HG02840 (cell line): ENCODE data around the gene PTPRN2.
"Not testable (repeated sequence)": the region's sequence is repeated elsewhere in the genome, so short reads cannot be mapped to it uniquely, and the experiment has no call there.

Source experiments
- ATAC-seq: cut with Tn5 transposase; IDR thresholded peaks from one replicate; pipeline ENCODE4 v1.9.1; 2021; ENCODE audit warnings: mild to moderate bottlenecking, moderate library complexity, moderate number of reproducible peaks; ENCODE audit not compliant: unreplicated experiment, low FRiP score

Gene PTPRN2

DNA sequence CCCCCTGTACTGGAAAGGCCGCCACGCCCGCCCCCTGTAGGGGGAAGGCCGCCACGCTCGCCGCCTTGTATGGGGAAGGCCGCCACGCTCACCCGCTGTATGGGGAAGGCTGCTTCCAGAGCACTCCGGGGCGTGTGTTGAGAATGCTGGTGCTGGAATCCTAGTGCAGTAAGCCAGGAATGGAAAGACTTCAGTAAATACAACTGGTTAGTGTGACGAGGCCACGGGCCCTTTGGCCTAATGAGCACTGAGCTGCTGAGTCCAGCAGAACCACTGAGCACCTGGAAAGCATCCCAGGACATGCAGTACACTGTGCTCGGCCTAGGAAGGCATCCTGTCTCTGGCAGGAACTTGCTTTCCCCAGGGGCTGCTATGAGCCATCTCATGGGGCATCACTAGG is 398.9 kb downstream of the PTPRN2 start:
- no peak for ATAC-seq

DNA sequence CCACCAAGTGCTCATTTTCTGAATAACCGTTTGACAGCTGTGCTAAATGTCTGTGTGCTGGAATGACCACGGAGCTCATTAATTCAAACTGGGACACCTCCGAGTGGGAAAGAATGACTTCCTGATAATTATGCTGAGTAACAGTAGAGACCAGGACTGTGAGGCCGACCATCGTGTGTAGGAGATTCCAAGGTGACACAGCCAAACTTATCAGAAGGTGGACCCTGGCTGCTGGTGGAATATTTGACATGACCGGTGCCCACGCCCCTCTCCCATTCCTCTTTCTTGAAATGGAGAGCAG is 400.0 kb downstream of the PTPRN2 start:
- no peak for ATAC-seq

- ATAC-seq, result no peak
Observed at GRCh38 chr7:158186864-158187693, 400.5 kb downstream of the PTPRN2 start.

DNA sequence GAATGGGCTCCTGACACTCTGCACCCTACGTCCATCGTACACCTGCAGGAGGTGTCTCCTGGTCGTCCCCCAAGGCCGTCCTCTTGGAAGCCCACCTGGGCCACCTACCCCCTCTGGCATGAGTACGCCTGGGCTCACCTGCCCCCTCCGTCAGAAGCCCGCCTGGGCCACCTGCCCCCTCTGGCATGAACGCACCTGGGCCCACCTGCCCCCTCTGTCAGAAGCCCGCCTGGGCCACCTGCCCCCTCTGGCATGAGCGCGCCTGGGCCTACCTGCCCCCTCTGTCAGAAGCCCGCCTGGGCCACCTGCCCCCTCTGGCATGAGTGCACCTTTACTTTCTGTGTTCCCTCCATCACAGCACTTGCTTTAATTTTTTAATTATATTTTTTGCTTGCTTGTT is 401.2 kb downstream of the PTPRN2 start:
- ATAC-seq, result no peak

GRCh38 chr7:158185653-158186052 is 402.0 kb downstream of the PTPRN2 start:
- ATAC-seq, result no peak

- ATAC-seq, result no peak
Observed at GRCh38 chr7:158183431-158183830, 404.2 kb downstream of the PTPRN2 start.

- ATAC-seq, result no peak
Observed at GRCh38 chr7:158176561-158177173, 411.0 kb downstream of the PTPRN2 start.

- ATAC-seq, result no peak
Observed at GRCh38 chr7:158175779-158176178, 411.8 kb downstream of the PTPRN2 start.

GRCh38 chr7:158174947-158175346 is 412.7 kb downstream of the PTPRN2 start:
- no peak for ATAC-seq

- no peak for ATAC-seq
Observed at GRCh38 chr7:158167373-158167772, 420.2 kb downstream of the PTPRN2 start.

- ATAC-seq, result no peak
Observed at GRCh38 chr7:158166386-158167340, 421.0 kb downstream of the PTPRN2 start.

DNA sequence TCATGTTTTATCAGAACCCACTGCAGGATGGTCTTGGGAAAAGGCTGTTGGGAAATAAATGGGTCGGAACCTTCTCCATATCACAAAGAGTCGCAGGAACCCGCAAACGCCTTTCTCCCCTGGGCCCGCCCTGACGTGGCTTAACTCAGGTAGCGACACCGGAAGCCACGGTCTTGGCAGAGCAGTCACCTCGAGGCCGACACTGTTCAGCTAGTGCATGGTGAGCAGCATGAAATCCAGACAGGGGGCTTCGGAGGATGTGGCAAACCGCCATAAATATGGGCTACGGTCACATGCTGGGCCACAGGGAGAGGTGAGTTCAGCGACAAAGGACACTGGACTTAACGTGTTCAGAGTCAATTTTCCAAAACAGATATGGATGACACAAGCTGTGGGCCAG is 421.9 kb downstream of the PTPRN2 start:
- ATAC-seq, result no peak

DNA sequence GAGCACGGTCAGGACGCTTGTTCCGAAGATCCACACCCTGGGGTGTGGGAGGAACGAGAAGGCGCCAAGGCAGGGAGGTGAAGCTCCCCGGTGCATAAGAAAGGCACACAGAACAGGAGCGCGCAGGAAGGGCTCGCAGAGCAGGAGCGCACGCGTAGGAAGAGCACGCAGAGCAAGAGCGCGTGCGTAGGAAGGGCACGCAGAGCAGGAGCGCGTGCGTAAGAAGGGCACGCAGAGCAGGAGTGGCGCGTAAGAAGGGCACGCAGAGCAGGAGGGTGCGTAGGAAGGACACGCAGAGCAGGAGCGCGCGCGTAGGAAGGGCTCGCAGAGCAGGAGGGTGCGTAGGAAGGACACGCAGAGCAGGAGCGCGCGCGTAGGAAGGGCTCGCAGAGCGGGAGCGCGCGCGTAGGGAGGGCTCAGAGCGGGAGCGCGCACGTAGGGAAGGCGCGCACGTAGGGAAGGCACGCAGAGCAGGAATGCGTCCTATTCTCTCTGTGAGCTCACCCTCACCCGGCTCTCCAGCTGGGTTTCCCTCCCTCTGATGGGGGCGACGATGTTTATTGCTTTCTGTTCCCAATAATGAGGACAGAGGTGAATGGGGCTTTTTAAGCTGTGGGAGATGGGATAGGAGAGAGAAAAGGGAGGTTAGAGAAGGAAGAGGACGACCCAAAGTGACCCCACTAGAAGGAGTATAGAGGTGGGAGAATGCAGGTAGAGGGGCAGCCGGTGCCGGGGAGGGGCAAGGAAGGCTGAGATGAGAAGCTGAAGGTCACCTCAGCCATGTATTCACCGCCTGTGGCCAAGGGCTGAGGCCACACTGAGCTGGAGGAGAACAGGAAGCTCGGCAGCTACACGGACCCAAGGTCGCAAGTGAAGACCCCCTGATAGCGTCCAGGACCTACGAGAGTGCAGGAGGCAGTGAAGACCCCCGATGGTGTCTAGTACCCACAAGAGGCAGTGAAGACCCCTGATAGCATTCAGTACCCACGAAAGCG is 423.2 kb downstream of the PTPRN2 start:
- ATAC-seq, result no peak

- ATAC-seq, result no peak
Observed at GRCh38 chr7:158161194-158161593, 426.4 kb downstream of the PTPRN2 start.

DNA sequence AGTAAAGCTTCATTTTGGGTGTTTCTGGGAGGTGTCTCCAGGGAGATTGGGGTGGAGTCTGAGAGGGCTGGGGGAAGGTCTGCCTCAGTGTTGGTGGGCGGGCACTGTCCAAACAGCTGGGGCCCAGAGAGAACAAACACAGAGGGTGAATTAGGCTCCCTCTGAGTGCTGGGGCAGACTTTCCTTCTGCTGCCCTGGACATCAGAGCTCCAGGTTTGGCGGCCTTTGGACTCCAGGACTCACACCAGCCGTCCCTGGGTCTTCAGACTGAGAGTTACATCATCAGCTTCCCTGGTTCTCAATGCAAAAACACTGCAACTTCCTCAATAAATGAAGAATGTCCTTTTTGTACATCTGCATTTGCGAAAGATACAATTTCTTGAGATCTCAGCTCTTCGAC is 427.4 kb downstream of the PTPRN2 start:
- no peak for ATAC-seq

DNA sequence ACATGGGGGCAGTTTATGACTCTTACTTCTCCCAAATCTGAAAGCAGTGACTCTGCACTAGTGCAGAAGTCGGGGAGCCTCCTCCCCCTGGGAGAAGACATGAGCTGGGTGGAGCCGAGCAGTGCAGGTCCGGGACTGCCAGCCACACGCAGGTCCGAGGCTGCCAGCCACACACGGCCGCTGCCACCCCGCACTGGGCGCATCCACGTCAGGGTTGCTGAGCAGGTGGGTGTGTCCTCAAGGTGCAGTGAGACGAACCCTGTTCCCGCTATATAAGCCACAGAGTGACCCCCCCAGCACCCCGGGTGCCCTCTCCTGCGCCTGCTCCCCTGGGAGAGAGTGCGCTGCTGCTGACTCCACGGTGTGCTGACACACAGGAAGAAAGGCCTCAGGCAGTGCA is 430.2 kb downstream of the PTPRN2 start:
- no peak for ATAC-seq

- ATAC-seq, result not testable (repeated sequence)
Observed at GRCh38 chr7:158151273-158151672, 436.4 kb downstream of the PTPRN2 start.

DNA sequence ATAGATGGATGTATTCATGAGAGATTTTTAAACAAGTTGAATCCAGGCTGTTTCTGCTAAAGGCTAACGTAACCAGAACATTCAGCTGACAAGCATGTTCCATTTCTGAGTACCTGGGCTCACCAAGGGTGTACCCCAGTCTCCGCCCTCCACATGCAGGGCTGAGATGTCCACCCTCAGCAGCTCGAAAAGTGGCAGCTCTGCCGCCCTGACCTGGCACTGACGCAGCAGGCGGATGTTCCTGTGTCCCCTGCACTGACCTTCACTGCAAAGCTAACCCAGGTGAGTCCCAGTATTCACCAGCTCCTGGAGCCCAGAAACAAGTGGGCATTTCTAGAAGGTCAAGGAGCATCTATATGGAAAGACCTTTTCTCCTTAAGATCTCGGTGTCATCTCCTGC is 437.4 kb downstream of the PTPRN2 start:
- ATAC-seq, result no peak

DNA sequence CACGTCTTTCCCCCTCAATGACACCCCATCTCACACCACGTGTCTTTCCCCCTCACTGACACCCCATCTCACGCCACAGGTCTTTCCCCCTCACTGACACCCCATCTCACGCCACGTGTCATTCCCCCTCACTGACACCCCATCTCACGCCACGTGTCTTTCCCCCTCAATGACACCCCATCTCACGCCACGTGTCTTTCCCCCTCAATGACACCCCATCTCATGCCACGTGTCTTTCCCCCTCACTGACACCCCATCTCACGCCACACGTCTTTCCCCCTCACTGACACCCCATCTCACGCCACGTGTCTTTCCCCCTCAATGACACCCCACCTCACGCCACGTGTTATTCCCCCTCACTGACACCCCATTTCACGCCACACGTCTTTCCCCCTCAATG is 440.2 kb downstream of the PTPRN2 start:
- not testable (repeated sequence) for ATAC-seq

GRCh38 chr7:158145370-158145769 is 442.3 kb downstream of the PTPRN2 start:
- no peak for ATAC-seq
